Astrocyte of the cerebellum (primary cell): ENCODE measurements around the gene ST3GAL5.
"Not testable (repeated sequence)": the region's sequence is repeated elsewhere in the genome, so short reads cannot be mapped to it uniquely, and the experiment has no call there.

ENCODE experiments used
- DNase-seq: peaks from one replicate; pipeline ENCODE4 v3.0.0-alpha.2; 2011; ENCODE audit warnings: low read depth
- H3K4me3 ChIP-seq: 2 replicates; pipeline ENCODE4 v1.5.1; 2011; ENCODE audit warnings: mild to moderate bottlenecking, low read depth, low read length, moderate library complexity
- in situ Hi-C: cut with HindIII; loops from 2 replicates; pipeline ENCODE4 v1.10.0; 2017; ENCODE audit warnings: low sequenced_read_pairs
- TF ChIP-seq, protein P1 (sequence below): IDR thresholded peaks from 2 replicates; pipeline ENCODE4 v1.5.1; 2012; ENCODE audit warnings: low read length, low read depth, moderate library complexity, mild to moderate bottlenecking; ENCODE audit errors: missing control alignments

ST3GAL5 gene

DNA sequence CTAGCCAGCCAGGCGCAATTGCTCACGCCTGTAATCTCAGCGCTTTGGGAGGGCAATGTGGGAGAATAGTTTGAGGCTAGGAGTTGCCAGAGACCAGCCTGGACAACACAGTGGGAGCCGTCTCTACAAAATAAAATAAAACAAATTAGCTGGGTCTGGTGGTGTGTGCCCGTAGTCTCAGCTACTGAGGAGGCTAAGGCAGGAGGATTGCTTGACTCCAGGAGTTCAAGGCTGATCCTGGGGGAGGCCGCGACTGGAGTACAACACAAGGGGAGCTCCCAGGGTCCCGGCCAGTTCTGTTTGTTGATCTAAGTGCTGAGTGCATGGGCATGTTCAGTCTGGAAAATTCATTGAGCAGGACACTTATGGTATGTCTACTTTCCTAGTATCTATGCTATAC lies 2.6 kb downstream of the ST3GAL5 start:
- no peak overlapping the region for H3K4me3 ChIP-seq
- in situ Hi-C loops, result loop anchor here (5.0 kb wide), 1 partner anchor 106 kb away; no protein-coding TSS in a partner anchor

DNA sequence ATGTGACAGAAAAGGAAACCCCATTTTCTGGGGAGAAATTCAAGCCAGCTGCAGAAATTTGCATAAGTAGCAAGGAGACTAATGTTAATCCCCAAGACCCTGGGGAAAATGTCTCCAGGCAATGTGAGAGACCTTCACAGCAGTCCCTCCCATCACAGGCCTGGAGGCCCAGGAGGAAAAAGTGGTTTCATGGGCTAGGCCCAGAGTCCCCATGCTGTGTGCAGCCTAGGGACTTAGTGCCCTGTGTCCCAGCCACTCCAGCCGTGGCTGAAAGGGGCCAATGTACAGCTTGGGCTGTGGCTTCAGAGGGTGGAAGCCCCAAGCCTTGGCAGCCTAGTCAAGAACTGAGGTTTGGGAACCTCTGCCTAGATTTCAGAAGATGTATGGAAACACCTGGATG lies 7.0 kb downstream of the ST3GAL5 start:
- in situ Hi-C loops, DNase-seq: not testable (repeated sequence)

More for the DNA sequence above, 2.6 kb downstream of the ST3GAL5 start:
- TF ChIP-seq, protein P1, sequence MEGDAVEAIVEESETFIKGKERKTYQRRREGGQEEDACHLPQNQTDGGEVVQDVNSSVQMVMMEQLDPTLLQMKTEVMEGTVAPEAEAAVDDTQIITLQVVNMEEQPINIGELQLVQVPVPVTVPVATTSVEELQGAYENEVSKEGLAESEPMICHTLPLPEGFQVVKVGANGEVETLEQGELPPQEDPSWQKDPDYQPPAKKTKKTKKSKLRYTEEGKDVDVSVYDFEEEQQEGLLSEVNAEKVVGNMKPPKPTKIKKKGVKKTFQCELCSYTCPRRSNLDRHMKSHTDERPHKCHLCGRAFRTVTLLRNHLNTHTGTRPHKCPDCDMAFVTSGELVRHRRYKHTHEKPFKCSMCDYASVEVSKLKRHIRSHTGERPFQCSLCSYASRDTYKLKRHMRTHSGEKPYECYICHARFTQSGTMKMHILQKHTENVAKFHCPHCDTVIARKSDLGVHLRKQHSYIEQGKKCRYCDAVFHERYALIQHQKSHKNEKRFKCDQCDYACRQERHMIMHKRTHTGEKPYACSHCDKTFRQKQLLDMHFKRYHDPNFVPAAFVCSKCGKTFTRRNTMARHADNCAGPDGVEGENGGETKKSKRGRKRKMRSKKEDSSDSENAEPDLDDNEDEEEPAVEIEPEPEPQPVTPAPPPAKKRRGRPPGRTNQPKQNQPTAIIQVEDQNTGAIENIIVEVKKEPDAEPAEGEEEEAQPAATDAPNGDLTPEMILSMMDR, result no peak
- no peak for DNase-seq

DNA sequence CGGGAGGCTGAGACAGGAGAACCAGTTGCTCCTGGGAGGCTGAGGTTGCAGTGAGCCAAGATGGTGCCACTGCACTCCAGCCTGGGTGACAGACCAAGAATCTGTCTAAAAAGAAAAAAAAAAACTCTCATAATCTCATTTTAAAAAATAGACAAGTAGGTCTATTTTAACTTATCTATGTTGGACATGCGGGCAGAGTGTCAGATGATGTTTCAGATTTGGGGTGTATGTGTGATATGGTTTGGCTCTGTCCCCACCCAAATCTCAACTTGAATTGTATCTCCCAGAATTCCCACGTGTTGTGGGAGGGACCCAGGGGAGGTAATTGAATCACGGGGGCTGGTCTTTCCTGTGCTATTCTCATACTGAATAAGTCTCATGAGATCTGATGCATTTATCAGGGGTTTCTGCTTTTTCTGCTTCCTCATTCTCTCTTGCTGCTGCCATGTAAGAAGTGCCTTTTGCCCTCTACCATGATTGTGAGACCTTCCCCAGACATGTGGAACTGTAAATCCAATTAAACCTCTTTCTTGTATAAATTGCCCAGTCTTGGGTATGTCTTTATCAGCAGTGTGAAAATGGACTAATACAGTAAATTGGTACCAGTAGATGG lies 8.0 kb downstream of the ST3GAL5 start:
- H3K4me3 ChIP-seq, DNase-seq, in situ Hi-C loops: not testable (repeated sequence)

More for the DNA sequence above, 7.0 kb downstream of the ST3GAL5 start:
- not testable (repeated sequence) for H3K4me3 ChIP-seq

DNA sequence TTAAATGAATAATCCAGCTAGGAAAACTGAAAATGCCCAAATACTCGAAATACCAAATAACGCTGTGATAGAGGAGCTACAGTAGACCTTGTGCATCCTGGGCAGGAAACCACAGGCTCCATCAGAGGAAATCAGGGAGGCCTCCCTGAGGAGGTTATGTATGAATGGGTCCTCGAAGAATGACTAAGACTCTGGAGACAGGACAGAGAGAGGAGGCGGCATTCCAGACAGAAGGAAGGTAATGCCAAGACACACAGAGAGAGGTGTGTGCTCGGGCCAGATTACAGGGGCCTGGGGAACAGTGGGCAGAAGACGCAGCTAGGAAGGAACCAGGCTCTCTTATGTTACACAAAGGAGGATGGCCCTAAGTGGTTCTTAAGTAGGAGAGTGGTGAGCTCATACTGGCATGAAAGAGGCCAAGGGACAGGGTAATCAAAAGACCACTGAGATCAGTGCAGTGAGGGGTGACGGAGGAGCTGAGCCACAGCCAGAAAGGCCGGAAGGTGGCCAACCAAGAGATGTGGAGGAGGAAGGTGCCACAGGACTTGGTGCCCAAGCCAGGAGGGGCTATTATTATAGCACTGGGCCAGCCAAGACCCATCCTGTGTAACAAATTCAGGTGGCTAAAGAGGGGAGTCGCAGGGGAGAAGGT lies 9.9 kb downstream of the ST3GAL5 start:
- TF ChIP-seq, protein P1, result no peak
- DNase-seq, result no peak
- no peak overlapping the region for H3K4me3 ChIP-seq
- in situ Hi-C loops, result loop anchor here (5.0 kb wide), 2 partner anchors 43 to 62 kb away; no protein-coding TSS in a partner anchor

DNA sequence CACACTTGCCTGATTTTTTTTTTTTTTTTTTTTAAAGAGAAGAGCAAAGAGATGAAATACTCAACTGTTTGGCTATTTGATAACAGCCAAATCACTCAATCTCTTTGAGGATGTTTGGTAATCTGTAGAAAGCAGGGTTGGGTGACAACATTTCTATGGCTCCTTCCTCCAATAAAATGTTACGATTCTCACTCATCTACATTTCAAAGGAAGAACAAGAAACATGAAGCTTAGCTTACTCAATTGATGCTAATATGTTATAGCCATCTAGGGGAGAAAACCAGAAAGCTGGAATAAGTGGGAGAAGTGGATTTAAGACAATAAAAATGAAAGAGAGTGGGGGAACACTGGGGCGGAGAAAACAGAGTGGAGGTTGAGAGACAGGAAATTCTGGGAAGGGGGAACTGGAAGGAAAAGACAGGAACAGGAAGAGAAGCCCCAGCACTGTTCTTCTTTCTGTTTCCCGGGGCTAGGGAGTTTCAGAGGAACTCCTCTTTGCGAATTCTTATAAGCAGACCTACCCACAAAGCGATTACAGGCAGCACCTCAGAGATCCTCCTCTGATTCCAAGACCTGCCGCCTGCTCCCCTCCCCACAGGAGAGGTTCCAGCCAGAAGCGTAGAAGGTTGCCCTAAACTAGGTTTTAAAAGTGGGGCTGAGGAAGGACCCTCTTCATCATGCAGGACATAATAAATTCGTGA lies 13.3 kb downstream of the ST3GAL5 start:
- no peak for DNase-seq
- TF ChIP-seq, protein P1, result no peak
- in situ Hi-C loops, result loop anchor here (5.0 kb wide), 2 partner anchors 47 to 58 kb away; no protein-coding TSS in a partner anchor
- no peak overlapping the region for H3K4me3 ChIP-seq

DNA sequence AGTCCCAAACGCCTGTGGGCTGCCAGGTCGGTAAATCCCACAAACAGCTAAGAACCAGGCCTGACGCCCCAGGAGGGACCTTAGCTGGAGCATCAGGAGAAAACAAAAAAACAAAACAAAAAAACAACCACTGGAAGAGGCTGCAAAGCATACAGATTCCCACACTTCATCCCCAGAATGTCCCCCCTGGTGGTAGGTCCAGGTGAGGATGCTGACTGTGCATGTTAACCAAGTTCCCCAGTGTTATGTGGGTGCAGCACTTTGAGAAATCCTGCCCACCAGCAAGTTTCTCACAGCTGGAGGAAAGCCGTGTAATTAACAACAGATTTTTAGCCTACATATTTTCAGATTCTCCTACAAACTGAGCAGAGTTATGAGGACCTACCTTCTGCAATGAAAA lies 15.1 kb downstream of the ST3GAL5 start:
- TF ChIP-seq, protein P1, result peak; percentile 40
- no peak for DNase-seq
- no peak overlapping the region for H3K4me3 ChIP-seq

DNA sequence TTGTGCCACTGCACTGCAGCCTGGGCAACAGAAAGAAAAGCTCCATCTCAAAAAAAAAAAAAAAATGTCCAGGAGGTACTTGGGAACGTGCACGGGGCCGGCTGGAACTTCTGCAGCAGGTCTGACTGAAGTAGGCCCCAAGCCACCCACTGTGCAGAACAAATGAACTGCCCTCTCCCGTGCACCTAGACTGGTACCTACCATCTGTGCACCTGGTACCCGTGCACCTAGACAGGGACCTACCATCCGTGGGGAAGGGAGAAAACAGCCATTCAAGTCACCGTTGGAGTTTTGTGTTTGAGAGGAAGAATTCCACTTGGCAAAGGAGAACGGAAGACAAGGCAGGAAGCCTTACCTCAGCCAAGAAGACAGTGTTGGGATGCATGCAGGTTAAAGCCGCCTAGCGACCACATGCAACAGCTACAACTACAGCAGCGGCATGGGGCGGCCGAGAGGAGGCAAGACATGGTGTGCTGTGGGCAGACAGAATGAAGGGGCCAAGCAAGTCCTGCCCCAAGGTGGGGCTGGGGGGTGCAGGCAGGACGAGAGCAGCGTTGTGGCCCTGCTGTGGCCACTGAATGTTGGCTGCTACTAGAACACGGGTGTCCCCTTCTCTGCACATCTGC lies 16.1 kb downstream of the ST3GAL5 start:
- in situ Hi-C loops, result no loop called here
- TF ChIP-seq, protein P1, result peak; percentile 22
- H3K4me3 ChIP-seq, result no peak overlapping the region
- DNase-seq, result no peak

More for the DNA sequence above, 15.1 kb downstream of the ST3GAL5 start:
- in situ Hi-C loops, result no loop called here
